ENCODE results near the gene MMP7. TPM values are rescaled to one million over a fixed set of nuclear protein-coding genes. Genes with fewer than 3 reads are reported as not detected.

The MMP7 gene
- total RNA-seq, 2 experiments from 2014 or later = not detected

GRCh38 chr11:102476812-102477211, 53.7 kb downstream of the MMP7 start:
- BruUV-seq (replicated peaks) = no TSS peak
- H3K4me1 ChIP-seq (ENCODE audit: insufficient read depth, low read length, poor library complexity, severe bottlenecking) = peaks cover 60% of the 10 kb centered on the region
- H3K4me3 ChIP-seq (ENCODE audit: low read depth, low read length, poor library complexity, severe bottlenecking) = no peak overlapping the region
- peak overlapping the region; percentile 65 for H3K4me2 ChIP-seq (ENCODE audit: low read length)
- H3K36me3 ChIP-seq (ENCODE audit: insufficient read depth, low read length) = no peaks in the 10 kb centered on the region
- peak overlapping the region; percentile 99 for H2AFZ ChIP-seq (ENCODE audit: low read length)
- H3K9me3 ChIP-seq (ENCODE audit: low read length) = no peaks in the 10 kb centered on the region
- no peaks in the 10 kb centered on the region for H3K9me2 ChIP-seq (ENCODE audit: insufficient read depth, low read length)
- no peaks in the 10 kb centered on the region for H4K20me1 ChIP-seq (ENCODE audit: insufficient read depth, low read length)
- intact Hi-C loops (cut with micrococcal nuclease; ENCODE audit: unreplicated experiment) = no loop called here
- TF ChIP-seq EZH2phosphoT487 (IDR thresholded peaks at IDR 0.05; ENCODE audit: borderline replicate concordance, low read depth, low read length) (no peak), CTCF (conservative IDR thresholded peaks at IDR 0.05; ENCODE audit: low read length) (no peak)
- peak; percentile 79 for DNase-seq (ENCODE audit: low spot score)
- ChIA-PET POLR2A (interaction anchor here (0.5 to 2.8 kb wide), 26 partner anchors 9 to 187 kb away, joined by 3 to 10 read pairs (median 4); no protein-coding TSS in a partner anchor), CTCF (ENCODE audit: unreplicated experiment) (interaction anchor here (1.1 to 1.8 kb wide), 2 partner anchors 10 to 25 kb away, joined by 3 to 5 read pairs; no protein-coding TSS in a partner anchor)
- no peaks in the 10 kb centered on the region for H3K79me2 ChIP-seq (ENCODE audit: insufficient read depth, low read depth, low read length)
- peak overlapping the region; percentile 81 for H3K27ac ChIP-seq (ENCODE audit: low read depth, low read length, poor library complexity, severe bottlenecking)

- no peaks in the 10 kb centered on the region for H3K79me2 ChIP-seq (ENCODE audit: insufficient read depth, low read depth, low read length)
- peak overlapping the region; percentile 65 for H3K4me2 ChIP-seq (ENCODE audit: low read length)
- BruUV-seq (replicated peaks) = no TSS peak
- DNase-seq (ENCODE audit: low spot score) = no peak
- TF ChIP-seq EZH2phosphoT487 (IDR thresholded peaks at IDR 0.05; ENCODE audit: borderline replicate concordance, low read depth, low read length) (no peak), CTCF (conservative IDR thresholded peaks at IDR 0.05; ENCODE audit: low read length) (no peak)
- H2AFZ ChIP-seq (ENCODE audit: low read length) = peak overlapping the region; percentile 99
- H4K20me1 ChIP-seq (ENCODE audit: insufficient read depth, low read length) = no peaks in the 10 kb centered on the region
- H3K9me2 ChIP-seq (ENCODE audit: insufficient read depth, low read length) = no peaks in the 10 kb centered on the region
- H3K4me3 ChIP-seq (ENCODE audit: low read depth, low read length, poor library complexity, severe bottlenecking) = no peak overlapping the region
- H3K36me3 ChIP-seq (ENCODE audit: insufficient read depth, low read length) = no peaks in the 10 kb centered on the region
- POLR2A ChIA-PET = interaction anchor here (0.5 to 2.8 kb wide), 32 partner anchors 9 to 956 kb away, joined by 3 to 10 read pairs (median 4); partner anchors contain the start of gene TMEM123
- peak overlapping the region; percentile 81 for H3K27ac ChIP-seq (ENCODE audit: low read depth, low read length, poor library complexity, severe bottlenecking)
- intact Hi-C loops (cut with micrococcal nuclease; ENCODE audit: unreplicated experiment) = no loop called here
- H3K9me3 ChIP-seq (ENCODE audit: low read length) = no peaks in the 10 kb centered on the region
- H3K4me1 ChIP-seq (ENCODE audit: insufficient read depth, low read length, poor library complexity, severe bottlenecking) = peaks cover 64% of the 10 kb centered on the region
- CTCF ChIA-PET (ENCODE audit: unreplicated experiment) = interaction anchor here (0.7 to 1.1 kb wide), 2 partner anchors 24 to 55 kb away, joined by 3 read pairs; no protein-coding TSS in a partner anchor
Measured at GRCh38 chr11:102476069-102476468, 54.5 kb downstream of the MMP7 start.

- CTCF ChIA-PET (ENCODE audit: unreplicated experiment) = no interaction called here
- Histone ChIP-seq H3K36me3 (ENCODE audit: insufficient read depth, low read length) (no peaks in the 10 kb centered on the region), H2AFZ (ENCODE audit: low read length) (peak overlapping the region; percentile 99), H3K79me2 (ENCODE audit: insufficient read depth, low read depth, low read length) (no peaks in the 10 kb centered on the region), H3K4me1 (ENCODE audit: insufficient read depth, low read length, poor library complexity, severe bottlenecking) (peaks cover 83% of the 10 kb centered on the region), H3K9me3 (ENCODE audit: low read length) (no peaks in the 10 kb centered on the region), H3K27ac (ENCODE audit: low read depth, low read length, poor library complexity, severe bottlenecking) (peak overlapping the region; percentile 81), H3K4me3 (ENCODE audit: low read depth, low read length, poor library complexity, severe bottlenecking) (no peak overlapping the region), H4K20me1 (ENCODE audit: insufficient read depth, low read length) (no peaks in the 10 kb centered on the region), H3K4me2 (ENCODE audit: low read length) (peak overlapping the region; percentile 65), H3K9me2 (ENCODE audit: insufficient read depth, low read length) (no peaks in the 10 kb centered on the region)
- POLR2A ChIA-PET = interaction anchor here (0.9 to 1.0 kb wide), 3 partner anchors 11 to 157 kb away, joined by 4 to 6 read pairs (median 6); no protein-coding TSS in a partner anchor
- intact Hi-C loops (cut with micrococcal nuclease; ENCODE audit: unreplicated experiment) = no loop called here
- BruUV-seq (replicated peaks) = no TSS peak
- no peak for DNase-seq (ENCODE audit: low spot score)
- TF ChIP-seq CTCF (conservative IDR thresholded peaks at IDR 0.05; ENCODE audit: low read length) (no peak), EZH2phosphoT487 (IDR thresholded peaks at IDR 0.05; ENCODE audit: borderline replicate concordance, low read depth, low read length) (no peak)
Measured at GRCh38 chr11:102473543-102473942, 57.0 kb downstream of the MMP7 start.
